Adrenal gland (tissue), 12 donors: ENCODE results near the gene PRRT1. TPM values are rescaled to one million over a fixed set of nuclear protein-coding genes. Genes with fewer than 3 reads are reported as not detected.

Experiments
- DNase-seq, 7 donors: peaks; one replicate each; pipeline ENCODE4 v3.0.0-alpha.2; 2019 to 2020
- H3K27ac ChIP-seq, 5 donors: fragments of 200-600 bp; sonication (generic) in 4 of 5; 1 replicate in 3 of 5; 2 replicates in 2 of 5; pipeline versions ENCODE4 v1.5.1 to v1.8.0; 2016 to 2020; ENCODE audit warnings: mild to moderate bottlenecking in 1 of 5
- H3K27me3 ChIP-seq: fragments of 200-600 bp; 2 replicates; pipeline ENCODE4 v1.8.0; 2021
- H3K36me3 ChIP-seq, 2 donors: fragments of 200-600 bp; replicated peaks in 1 of 2; 1 replicate in 1 of 2; 2 replicates in 1 of 2; pipeline versions ENCODE4 v1.5.1 to v1.8.0; 2018 to 2022
- H3K4me1 ChIP-seq, 2 donors: fragments of 200-600 bp; replicated peaks in 1 of 2; 1 replicate in 1 of 2; 2 replicates in 1 of 2; pipeline versions ENCODE4 v1.5.1 to v1.8.0; 2018 to 2021
- H3K4me3 ChIP-seq, 4 donors: fragments of 200-600 bp; sonication (generic) in 3 of 4; one replicate each; pipeline ENCODE4 v1.5.1; 2016 to 2018
- H3K9me3 ChIP-seq, 3 donors: fragments of 200-600 bp; sonication (generic) in 1 of 3; replicated peaks in 1 of 3; 1 replicate in 2 of 3; 2 replicates in 1 of 3; pipeline versions ENCODE4 v1.5.1 to v1.8.0; 2016 to 2021
- CTCF ChIP-seq, 6 experiments: fragments of 450-650 bp in 4 of 6; fragments of 200-600 bp in 2 of 6; sonication (generic) in 1 of 6; IDR thresholded peaks; 1 replicate in 5 of 6; 2 replicates in 1 of 6; pipeline versions ENCODE4 v1.5.1 to v1.8.0; 2016 to 2021; ENCODE audit warnings: antibody characterized with exemption in 6 of 6, mild to moderate bottlenecking in 2 of 6, moderate library complexity in 1 of 6
- POLR2A ChIP-seq, 2 donors: fragments of 450-650 bp; IDR thresholded peaks; one replicate each; pipeline ENCODE4 v1.6.1; 2017; ENCODE audit warnings: antibody characterized with exemption in 2 of 2, mild to moderate bottlenecking in 2 of 2, moderate library complexity in 1 of 2
- WGBS, 4 donors: extraction: QIAGEN DNeasy Blood & Tissue Kit in 2 of 4; methylation state at CpG; one replicate each; pipeline versions ENCODE4 v1.1.5 to v1.1.7; 2013 to 2017; 5-methylcytosine and 5-hydroxymethylcytosine counted together
- intact Hi-C, 2 donors: fragments of 100-400 bp; cut with DNase I; formaldehyde crosslinking; loops; one replicate each; pipeline versions ENCODE4 v1.14.1 to v1.15.0; 2022 to 2023
- polyA plus RNA-seq, 3 donors: library from polyadenylated mRNA; stranded (reverse); fragments of 200-250 nt in 2 of 3; fragments of 350-450 nt in 1 of 3; fragmentation: Illumina TruSeq in 1 of 3; extraction: RNeasy Lipid Tissue Mini Kit (QIAGEN cat#74804) in 1 of 3; gene quantifications; one replicate each; pipeline ENCODE4 v1.2.3, GENCODE V29; 2013 to 2014
- total RNA-seq, 9 donors: library from RNA; depleted of rRNA in 4 of 9; stranded (reverse); fragments of >200 nt in 4 of 9; fragments of 120-200 nt in 1 of 9; fragmentation: NEBNext Ultra II Directional in 1 of 9; extraction: Animal tissue kit (Norgen Biotek cat#: 25700) in 1 of 9; gene quantifications; one replicate each; pipeline versions ENCODE4 v1.1.0 to v1.2.4, GENCODE V29; 2013 to 2023
- donor health status: healthy with polysubstance abuse.
- donor health status: Bipolar disorder and iron deficiency.
- donor health status: DM: yes; HTN: yes; CAD: no.
- donor health status: DM: no; HTN: no; CAD: no.
- donor health status: DM: no; HTN: no; CAD: no.
- donor health status: DM: yes; HTN: yes; CAD: no.

The PRRT1 gene
- total and polyA plus RNA-seq, 12 donors, result 0.22 to 26.0 (median 2.0) TPM; not detected in 1

- Histone ChIP-seq H3K27ac (no peak overlapping the region), H3K9me3 (no peaks in the 10 kb centered on the region), H3K27me3 (no peaks in the 10 kb centered on the region), H3K4me1 (peaks cover 15 to 37% of the 10 kb centered on the region in 2 donors), H3K4me3 (no peak overlapping the region), H3K36me3 (peaks cover 0 to 55% of the 10 kb centered on the region in 2 donors)
- peak in 1 of 7 donors; percentile 52 for DNase-seq
- TF ChIP-seq CTCF (IDR thresholded peaks at IDR 0.05), result no peak
- no peak for TF ChIP-seq POLR2A (IDR thresholded peaks at IDR 0.05)
- 70 to 78% (median 76%) methylated on average over 6 of the region's 6 CpGs for WGBS, 4 donors
- intact Hi-C loops, result loop anchor here (5.0 to 10.0 kb wide), 3 partner anchors 42 to 61 kb away; partner anchors contain the start of gene EGFL8 (in 1 of the 2)
These were observed 36.1 kb downstream of the PRRT1 start for GRCh38 chr6:32115623-32116022.

DNA sequence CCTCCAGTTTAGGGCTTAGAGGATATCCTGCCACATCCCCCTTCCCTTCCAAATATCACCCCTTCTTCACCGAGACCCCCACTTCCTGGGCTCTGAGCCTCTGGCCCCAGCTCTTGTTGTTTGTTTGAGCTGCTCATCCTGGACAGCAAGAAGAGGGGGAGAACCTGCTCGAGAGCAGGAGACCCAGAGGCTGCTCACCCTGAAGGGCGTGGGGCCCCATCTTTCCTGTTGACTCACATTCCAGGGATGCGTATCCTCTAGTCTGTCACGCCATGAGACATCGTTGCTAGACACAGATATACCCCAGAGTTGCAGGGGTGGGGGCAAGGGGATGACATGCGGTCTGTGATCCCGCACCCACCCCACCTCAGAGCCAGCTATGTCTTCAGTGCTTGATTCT, 36.9 kb downstream of the PRRT1 start:
- no peaks in the 10 kb centered on the region for H3K9me3 ChIP-seq
- TF ChIP-seq CTCF (IDR thresholded peaks at IDR 0.05) (no peak), POLR2A (IDR thresholded peaks at IDR 0.05) (no peak)
- H3K4me1 ChIP-seq, result peaks cover 15 to 37% of the 10 kb centered on the region in 2 donors
- intact Hi-C loops, result loop anchor here (5.0 to 10.0 kb wide), 4 partner anchors 43 to 78 kb away; partner anchors contain the start of genes EGFL8 (in 1 of the 2), GPSM3 (in 1 of the 2) and PBX2 (in 1 of the 2)
- no peak overlapping the region for H3K4me3 ChIP-seq
- DNase-seq, result peak in 1 of 7 donors; percentile 57
- WGBS, 4 donors, result 70 to 86% (median 76%) methylated on average over 7 to 8 of the region's 8 CpGs
- H3K27ac ChIP-seq, result peak overlapping the region in 2 of 5 donors; percentile 60 to 85
- no peaks in the 10 kb centered on the region for H3K27me3 ChIP-seq
- H3K36me3 ChIP-seq, result peaks cover 0 to 46% of the 10 kb centered on the region in 2 donors

DNA sequence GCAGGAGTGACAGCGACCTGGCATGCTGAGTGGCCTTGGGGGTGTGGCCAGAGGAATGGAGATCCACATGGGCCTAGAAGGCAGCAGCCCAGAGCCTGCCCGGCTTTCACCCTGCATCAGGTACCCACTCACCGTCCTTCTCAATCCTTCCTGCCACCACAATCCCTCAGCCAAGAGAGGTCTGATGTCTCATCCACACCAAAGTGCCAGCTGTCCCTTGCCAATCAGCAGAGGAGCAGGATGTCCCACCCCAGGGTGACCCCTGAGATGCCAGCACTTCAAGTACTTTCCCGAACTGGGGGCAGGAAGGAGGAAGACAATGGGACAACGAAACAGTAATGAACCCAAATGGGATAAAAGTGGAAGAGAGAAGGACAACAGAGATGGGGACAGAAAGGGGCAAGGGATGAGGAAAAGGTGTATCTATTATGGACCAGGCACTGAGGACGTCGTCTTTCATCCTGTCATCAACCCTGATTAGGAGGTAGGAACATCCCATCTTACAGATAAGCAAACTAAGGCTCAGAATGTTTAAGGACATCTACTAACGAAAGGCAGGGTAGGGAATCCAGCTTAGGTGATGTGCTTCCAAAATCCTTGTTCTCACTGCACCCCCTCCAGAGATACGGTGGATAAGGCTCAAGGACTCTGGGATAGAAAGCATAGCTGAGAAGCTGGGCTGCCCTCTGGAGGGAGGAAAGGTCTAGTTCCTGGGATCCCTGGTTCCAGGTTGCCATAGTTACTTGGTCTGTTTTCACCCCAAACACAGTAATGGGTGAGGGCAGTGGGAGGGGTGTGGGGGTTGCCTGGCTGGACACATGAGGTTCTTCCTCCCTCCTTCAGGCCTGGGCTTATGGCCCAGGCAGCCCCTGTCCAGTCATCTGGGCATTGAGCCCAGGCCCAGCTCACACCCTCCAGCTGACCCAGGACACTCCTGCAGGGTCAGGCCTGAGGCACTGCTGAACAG, 38.1 kb downstream of the PRRT1 start:
- 55 to 63% (median 57%) methylated on average over 9 of the region's 9 CpGs for WGBS, 4 donors
- Histone ChIP-seq H3K27ac (peak overlapping the region in 4 of 5 donors; percentile 4 to 85 (median 48)), H3K27me3 (no peaks in the 10 kb centered on the region), H3K36me3 (peaks cover 0 to 39% of the 10 kb centered on the region in 2 donors), H3K4me3 (no peak overlapping the region), H3K4me1 (peaks cover 15 to 30% of the 10 kb centered on the region in 2 donors), H3K9me3 (no peaks in the 10 kb centered on the region)
- DNase-seq, result peak; percentile 82 to 97 (median 95)
- intact Hi-C loops, result loop anchor here in 1 of 2 donors (5.0 to 10.0 kb wide), 3 partner anchors 51 to 79 kb away; partner anchors contain the start of genes EGFL8, GPSM3 and PBX2
- peak in 5 of 6 experiments; percentile 45 to 64 (median 54) for TF ChIP-seq CTCF (IDR thresholded peaks at IDR 0.05)
- no peak for TF ChIP-seq POLR2A (IDR thresholded peaks at IDR 0.05)

DNA sequence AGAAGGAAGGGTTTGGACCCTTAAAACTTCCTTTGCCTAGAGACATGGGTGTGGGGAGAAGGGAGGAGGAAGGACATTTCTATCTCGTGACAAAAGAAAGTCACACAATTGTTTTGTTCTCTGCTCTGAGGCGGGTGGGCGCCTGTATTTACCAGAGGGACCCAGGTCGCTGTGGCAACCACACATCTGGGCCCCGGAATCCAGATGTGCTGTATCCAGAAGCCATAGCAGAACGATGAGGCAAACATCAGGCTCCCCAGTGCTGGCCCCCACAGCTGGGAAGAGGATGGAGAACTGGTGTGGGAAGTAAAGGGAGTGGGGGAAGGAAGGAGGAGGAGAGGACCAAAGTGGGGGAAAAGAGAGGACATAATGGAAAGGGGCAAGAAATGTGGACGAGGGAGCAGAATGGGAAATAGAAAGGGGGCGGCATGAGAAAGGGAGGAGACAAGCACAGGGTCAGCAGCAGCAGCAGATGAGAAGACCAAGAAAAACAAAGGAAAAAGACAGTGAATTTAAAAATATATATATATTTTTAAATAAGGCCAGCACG, 39.2 kb downstream of the PRRT1 start:
- TF ChIP-seq POLR2A (IDR thresholded peaks at IDR 0.05) (no peak), CTCF (IDR thresholded peaks at IDR 0.05) (no peak)
- H3K36me3 ChIP-seq, result peaks cover 0 to 27% of the 10 kb centered on the region in 2 donors
- no peak for DNase-seq
- intact Hi-C loops, result loop anchor here in 1 of 2 donors (5.0 to 10.0 kb wide), 3 partner anchors 52 to 80 kb away; partner anchors contain the start of genes EGFL8, GPSM3 and PBX2
- H3K27me3 ChIP-seq, result no peaks in the 10 kb centered on the region
- H3K4me1 ChIP-seq, result peaks cover 15 to 26% of the 10 kb centered on the region in 2 donors
- H3K4me3 ChIP-seq, result no peak overlapping the region
- peak overlapping the region in 2 of 5 donors; percentile 60 to 90 for H3K27ac ChIP-seq
- no peaks in the 10 kb centered on the region for H3K9me3 ChIP-seq
- 58 to 74% (median 68%) methylated on average over 9 of the region's 9 CpGs for WGBS, 4 donors
